ENCODE data around the gene S100A6.
"Not testable (repeated sequence)": the region's sequence is repeated elsewhere in the genome, so short reads cannot be mapped to it uniquely, and the experiment has no call there.

DNA sequence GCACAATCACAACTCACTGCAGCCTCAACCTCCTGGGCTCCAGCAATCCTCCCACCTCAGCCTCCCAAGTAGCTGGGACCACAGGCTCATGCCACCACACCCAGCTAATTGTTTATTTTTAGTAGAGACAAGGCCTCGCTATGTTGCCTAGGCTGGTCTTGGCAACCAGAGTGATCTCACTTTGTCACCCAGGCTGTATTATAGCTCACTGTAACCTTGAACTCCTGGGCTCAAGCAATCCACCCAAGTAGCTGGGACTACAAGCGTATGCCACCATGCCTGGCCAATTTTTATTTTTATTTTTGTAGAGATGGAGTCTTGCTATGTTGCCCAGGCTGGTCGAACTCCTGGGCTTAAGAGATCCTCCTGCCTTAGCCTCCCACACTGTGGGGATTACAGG lies 26.2 kb upstream of the S100A6 start:
- TF ChIP-seq, protein P1, sequence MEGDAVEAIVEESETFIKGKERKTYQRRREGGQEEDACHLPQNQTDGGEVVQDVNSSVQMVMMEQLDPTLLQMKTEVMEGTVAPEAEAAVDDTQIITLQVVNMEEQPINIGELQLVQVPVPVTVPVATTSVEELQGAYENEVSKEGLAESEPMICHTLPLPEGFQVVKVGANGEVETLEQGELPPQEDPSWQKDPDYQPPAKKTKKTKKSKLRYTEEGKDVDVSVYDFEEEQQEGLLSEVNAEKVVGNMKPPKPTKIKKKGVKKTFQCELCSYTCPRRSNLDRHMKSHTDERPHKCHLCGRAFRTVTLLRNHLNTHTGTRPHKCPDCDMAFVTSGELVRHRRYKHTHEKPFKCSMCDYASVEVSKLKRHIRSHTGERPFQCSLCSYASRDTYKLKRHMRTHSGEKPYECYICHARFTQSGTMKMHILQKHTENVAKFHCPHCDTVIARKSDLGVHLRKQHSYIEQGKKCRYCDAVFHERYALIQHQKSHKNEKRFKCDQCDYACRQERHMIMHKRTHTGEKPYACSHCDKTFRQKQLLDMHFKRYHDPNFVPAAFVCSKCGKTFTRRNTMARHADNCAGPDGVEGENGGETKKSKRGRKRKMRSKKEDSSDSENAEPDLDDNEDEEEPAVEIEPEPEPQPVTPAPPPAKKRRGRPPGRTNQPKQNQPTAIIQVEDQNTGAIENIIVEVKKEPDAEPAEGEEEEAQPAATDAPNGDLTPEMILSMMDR (IDR thresholded peaks at IDR 0.05) = not testable (repeated sequence)
- TF ChIP-seq POLR2A (IDR thresholded peaks at IDR 0.05) = not testable (repeated sequence)
